ENCODE results near the gene ARHGAP15. TPM values are rescaled to one million over a fixed set of nuclear protein-coding genes. Genes with fewer than 3 reads are reported as not detected.

ARHGAP15 gene
- total RNA-seq, 2 experiments from 2014 or later, result 141 TPM

DNA sequence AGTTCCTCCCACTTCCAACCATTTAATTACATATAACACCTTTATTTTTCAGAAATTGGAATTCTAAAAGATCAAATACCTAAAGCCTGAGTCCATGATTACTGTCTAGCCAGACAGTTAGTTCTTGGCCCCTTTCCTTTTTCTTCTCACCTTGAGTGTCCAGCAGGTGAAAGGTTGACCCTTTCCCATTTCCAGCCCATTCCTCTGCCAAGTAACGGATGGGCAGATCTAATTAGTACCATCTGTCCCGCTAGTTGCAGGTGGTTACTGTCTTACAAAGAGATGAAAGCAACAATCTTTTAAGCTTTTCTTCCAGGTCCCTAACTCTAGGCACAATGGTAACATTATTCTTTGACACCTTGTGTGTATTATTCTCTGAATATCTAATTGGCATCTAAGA, 506.7 kb downstream of the ARHGAP15 start:
- Mint-ChIP-seq H3K9me3 (peaks cover 18% of the 10 kb centered on the region), H3K27me3 (no peaks in the 10 kb centered on the region), H3K4me3 (no peak overlapping the region), H3K4me1 (peaks cover 4% of the 10 kb centered on the region), H3K36me3 (peaks cover 48% of the 10 kb centered on the region), H3K27ac (no peak overlapping the region)
- POLR2A ChIA-PET, result no interaction called here
- ATAC-seq (ENCODE audit: low read depth), result no peak
- no peak for DNase-seq

DNA sequence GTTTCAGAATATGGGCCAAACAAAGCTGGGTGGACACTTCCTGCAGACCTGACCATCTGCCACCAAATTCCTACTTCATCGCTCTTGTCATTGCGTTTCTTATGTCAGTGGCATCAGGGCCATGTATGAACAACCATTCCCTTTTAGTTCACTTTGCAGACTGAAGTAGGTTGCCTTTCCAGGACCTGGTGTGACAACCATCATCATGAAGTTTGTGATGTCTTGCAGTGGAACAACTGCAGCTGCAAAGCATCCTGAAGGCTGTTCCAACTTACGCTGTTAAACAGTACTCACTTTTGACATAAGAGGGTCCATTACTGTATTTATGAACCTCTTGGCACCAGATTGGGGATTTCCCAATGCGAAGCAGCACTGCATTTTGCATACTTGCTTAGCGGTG, 511.6 kb downstream of the ARHGAP15 start:
- H3K4me1 Mint-ChIP-seq, result no peaks in the 10 kb centered on the region
- peaks cover 32% of the 10 kb centered on the region for H3K36me3 Mint-ChIP-seq
- H3K4me3 Mint-ChIP-seq, result no peak overlapping the region
- no peaks in the 10 kb centered on the region for H3K27me3 Mint-ChIP-seq
- POLR2A ChIA-PET, result no interaction called here
- ATAC-seq (ENCODE audit: low read depth) (no peak), DNase-seq (no peak)
- peaks cover 5% of the 10 kb centered on the region for H3K9me3 Mint-ChIP-seq
- H3K27ac Mint-ChIP-seq, result no peak overlapping the region

DNA sequence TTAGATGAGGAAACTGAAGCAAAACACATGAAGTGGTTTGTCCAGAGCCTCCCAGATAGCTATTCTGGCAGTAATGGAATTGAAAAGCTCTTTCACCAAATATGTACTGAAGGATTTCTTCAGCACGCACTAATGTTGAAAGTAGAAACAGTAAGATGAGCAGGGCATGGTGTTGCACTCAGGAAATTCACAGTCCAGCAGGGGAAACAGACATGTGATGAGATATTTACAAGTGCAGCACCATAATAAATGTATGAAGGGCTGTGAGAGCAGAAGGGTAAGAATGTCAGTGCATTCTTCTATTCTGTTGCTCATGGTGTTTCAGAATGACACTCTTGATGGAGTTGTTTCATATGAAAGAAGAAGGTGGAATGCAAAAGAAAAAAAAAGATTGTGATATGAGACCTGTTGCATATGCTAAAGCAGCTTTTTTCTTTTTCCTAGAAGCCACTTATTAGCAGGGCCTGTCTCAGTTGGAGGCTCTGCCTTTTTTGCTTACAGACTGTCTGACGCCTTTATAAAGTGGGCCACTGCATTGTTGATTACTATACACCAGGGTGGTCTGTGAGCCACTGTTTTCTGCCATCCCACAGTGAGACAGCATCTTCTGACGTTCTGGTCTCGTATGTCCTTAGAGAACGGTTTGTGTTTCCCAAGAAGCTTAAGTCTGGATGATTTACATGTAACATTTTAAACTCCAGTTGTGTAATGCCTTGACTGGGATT, 516.9 kb downstream of the ARHGAP15 start:
- Mint-ChIP-seq H3K27me3 (no peaks in the 10 kb centered on the region), H3K9me3 (peaks cover 3% of the 10 kb centered on the region), H3K4me3 (no peak overlapping the region), H3K27ac (no peak overlapping the region), H3K36me3 (peaks cover 40% of the 10 kb centered on the region), H3K4me1 (no peaks in the 10 kb centered on the region)
- POLR2A ChIA-PET, result no interaction called here
- no peak for DNase-seq
- ATAC-seq (ENCODE audit: low read depth), result no peak

DNA sequence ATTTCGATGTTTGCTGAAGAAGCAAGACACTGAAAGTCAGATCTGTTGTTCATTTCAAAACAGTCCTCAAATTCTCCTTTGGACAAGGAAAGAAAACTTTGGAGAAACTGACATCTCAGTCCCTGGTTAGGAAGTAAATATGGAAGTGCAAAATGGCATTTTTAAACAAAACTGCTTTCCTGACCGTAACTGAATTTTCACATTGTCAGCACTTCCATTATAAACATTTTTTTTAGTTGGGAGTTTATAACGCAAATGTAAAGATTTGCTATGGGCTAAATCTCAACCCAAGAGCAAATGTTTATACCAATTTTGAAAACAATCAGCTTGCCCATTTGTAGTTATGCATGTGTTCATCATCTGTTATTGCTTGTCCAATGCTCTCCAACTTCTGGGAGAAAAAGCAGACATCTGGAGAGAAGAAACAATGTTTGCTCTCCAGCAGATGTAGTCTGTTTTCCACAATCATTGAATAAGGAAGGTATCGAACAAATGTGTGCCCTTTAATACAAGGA, 520.1 kb downstream of the ARHGAP15 start:
- H3K27ac Mint-ChIP-seq, result no peak overlapping the region
- peaks cover 47% of the 10 kb centered on the region for H3K36me3 Mint-ChIP-seq
- H3K27me3 Mint-ChIP-seq, result no peaks in the 10 kb centered on the region
- H3K4me3 Mint-ChIP-seq, result no peak overlapping the region
- peaks cover 11% of the 10 kb centered on the region for H3K9me3 Mint-ChIP-seq
- no peaks in the 10 kb centered on the region for H3K4me1 Mint-ChIP-seq
- ATAC-seq (ENCODE audit: low read depth) (no peak), DNase-seq (no peak)
- POLR2A ChIA-PET, result no interaction called here

DNA sequence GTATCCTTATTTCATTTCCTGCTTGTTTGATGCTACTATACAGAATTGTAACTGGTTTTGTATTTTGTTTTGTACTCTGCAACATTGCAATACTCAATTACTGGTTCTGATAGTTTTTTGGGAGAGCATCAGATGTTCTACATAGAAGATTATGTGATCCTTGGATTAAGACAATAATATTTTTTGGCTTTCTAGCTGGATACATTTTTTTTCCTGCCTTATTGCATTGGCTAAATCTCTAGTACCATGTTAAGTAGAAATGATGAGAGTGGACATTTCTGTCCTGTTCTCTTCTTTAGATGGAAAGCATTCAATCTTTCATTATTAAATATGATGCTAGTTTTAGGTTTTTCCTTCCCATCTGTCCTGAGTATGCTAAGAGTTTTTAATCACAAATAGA, 523.5 kb downstream of the ARHGAP15 start:
- Mint-ChIP-seq H3K4me1 (peaks cover 5% of the 10 kb centered on the region), H3K4me3 (no peak overlapping the region), H3K27ac (no peak overlapping the region), H3K27me3 (no peaks in the 10 kb centered on the region), H3K9me3 (peaks cover 13% of the 10 kb centered on the region), H3K36me3 (peaks cover 52% of the 10 kb centered on the region)
- no peak for DNase-seq
- POLR2A ChIA-PET, result no interaction called here
- ATAC-seq (ENCODE audit: low read depth), result no peak

DNA sequence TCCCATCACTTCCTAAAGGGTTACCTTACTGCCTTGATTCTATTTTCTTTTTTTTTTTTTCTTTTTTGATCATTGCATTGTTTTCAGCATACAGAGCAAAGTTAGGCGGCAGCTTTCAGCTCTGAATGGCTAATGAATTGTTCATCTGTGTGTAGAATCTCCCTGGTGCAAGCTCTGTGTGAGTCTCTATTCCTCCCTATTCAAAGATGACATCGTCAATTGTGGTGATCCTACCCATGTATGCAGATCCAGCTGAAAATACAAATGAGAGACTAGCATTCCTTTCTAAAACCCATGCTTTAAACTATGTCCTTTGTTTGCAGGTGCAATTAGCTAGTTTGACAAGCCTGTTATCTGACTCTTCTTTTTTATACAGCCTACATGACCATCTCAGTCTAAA, 539.0 kb downstream of the ARHGAP15 start:
- Mint-ChIP-seq H3K4me1 (no peaks in the 10 kb centered on the region), H3K27me3 (no peaks in the 10 kb centered on the region), H3K36me3 (peaks cover 31% of the 10 kb centered on the region), H3K9me3 (peaks cover 6% of the 10 kb centered on the region), H3K4me3 (no peak overlapping the region), H3K27ac (no peak overlapping the region)
- POLR2A ChIA-PET, result no interaction called here
- no peak for DNase-seq
- no peak for ATAC-seq (ENCODE audit: low read depth)

DNA sequence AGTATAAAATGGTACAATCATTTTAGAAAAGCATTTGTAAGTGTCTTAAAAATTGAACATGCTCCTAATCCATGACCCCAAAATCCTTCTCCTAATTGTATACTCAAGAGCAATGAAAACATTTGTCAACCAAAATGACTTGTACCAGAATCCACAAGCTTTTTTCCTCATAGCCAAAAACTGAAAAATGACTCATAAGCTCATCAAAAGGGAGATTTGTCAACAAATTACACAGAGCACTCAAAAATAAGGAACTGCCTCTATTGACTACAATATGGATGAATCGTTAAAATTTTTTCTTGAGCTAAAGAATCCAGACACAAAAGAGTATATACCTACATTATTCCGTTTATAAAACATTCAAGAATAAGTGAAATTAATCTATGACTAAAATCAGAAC, 544.8 kb downstream of the ARHGAP15 start:
- ATAC-seq (ENCODE audit: low read depth), result no peak
- Mint-ChIP-seq H3K4me1 (no peaks in the 10 kb centered on the region), H3K9me3 (peaks cover 6% of the 10 kb centered on the region), H3K36me3 (peaks cover 53% of the 10 kb centered on the region), H3K27ac (no peak overlapping the region), H3K4me3 (no peak overlapping the region), H3K27me3 (no peaks in the 10 kb centered on the region)
- DNase-seq, result no peak
- POLR2A ChIA-PET, result no interaction called here

DNA sequence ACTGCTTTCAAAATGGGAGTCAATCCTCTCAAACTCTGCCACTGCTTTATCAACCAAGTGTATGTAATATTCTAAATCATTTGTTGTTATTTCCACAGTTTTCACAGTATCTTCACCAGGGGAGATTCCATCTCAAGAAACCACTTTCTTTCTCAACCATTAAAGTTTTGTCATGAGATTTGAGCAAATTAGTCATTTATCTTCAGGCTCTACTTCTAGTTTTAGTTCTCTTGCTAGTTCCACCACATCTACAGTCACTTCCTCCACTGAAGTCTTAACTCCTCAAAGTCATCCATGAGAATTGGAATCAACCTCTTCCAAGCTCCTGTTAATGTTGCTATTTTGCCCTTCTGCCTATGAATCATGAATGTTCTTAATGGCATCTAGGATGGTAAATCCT, 545.8 kb downstream of the ARHGAP15 start:
- Mint-ChIP-seq H3K27me3 (no peaks in the 10 kb centered on the region), H3K4me3 (no peak overlapping the region), H3K4me1 (no peaks in the 10 kb centered on the region), H3K27ac (no peak overlapping the region), H3K9me3 (peaks cover 6% of the 10 kb centered on the region), H3K36me3 (peaks cover 51% of the 10 kb centered on the region)
- POLR2A ChIA-PET, result no interaction called here
- no peak for ATAC-seq (ENCODE audit: low read depth)
- no peak for DNase-seq

DNA sequence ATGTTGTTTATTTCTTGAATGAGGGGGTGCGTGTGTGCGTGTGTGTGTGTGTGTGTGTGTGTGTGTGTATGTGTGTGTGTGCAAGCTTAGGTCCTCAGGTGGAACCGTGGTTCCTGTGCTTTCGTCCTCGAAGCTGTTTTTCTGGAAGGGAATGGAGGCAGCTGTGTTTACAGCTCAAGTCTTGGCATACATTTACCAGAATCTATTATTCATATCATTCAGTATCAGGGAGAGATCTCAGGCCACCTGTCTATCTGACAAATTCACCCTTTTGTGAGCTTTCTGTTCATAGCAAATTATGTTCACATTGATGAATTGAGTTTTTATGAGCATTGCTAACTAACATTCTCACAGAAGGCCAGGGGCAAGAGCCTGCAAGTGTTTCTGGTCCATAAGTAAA, 550.4 kb downstream of the ARHGAP15 start:
- POLR2A ChIA-PET, result no interaction called here
- no peak for DNase-seq

DNA sequence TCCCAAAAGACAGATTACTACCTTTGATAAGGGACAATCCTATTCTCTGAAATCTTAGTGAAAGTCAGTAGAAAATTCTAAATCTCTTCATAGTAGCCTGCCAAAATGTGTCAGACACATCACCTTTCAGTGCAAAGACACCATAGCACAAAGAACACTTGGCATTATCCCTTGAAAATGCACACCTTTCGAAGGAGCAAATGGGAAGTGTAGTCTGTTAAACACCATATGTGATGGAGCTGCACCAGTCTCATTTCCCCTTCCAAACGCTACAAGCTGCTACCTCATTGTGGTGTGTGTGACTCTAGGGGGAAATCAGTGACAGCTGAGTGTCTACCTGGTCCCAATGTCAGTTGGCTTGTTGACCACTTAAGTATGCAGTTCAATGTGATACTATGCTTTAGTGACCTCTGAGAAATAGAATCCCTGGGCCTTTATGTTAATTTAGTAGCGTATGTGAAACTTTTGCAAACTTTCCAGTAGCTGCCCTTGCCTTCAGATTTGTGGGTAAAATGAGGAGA, 551.7 kb downstream of the ARHGAP15 start:
- no peak for DNase-seq
- Mint-ChIP-seq H3K9me3 (peaks cover 2% of the 10 kb centered on the region), H3K27me3 (no peaks in the 10 kb centered on the region), H3K4me1 (no peaks in the 10 kb centered on the region), H3K36me3 (peaks cover 17% of the 10 kb centered on the region), H3K4me3 (no peak overlapping the region), H3K27ac (no peak overlapping the region)
- no peak for ATAC-seq (ENCODE audit: low read depth)
- POLR2A ChIA-PET, result no interaction called here

More for the DNA sequence above, 550.4 kb downstream of the ARHGAP15 start:
- no peak for ATAC-seq (ENCODE audit: low read depth)
- Mint-ChIP-seq H3K4me1 (no peaks in the 10 kb centered on the region), H3K36me3 (peaks cover 25% of the 10 kb centered on the region), H3K27me3 (no peaks in the 10 kb centered on the region), H3K9me3 (peaks cover 2% of the 10 kb centered on the region), H3K27ac (no peak overlapping the region), H3K4me3 (no peak overlapping the region)

DNA sequence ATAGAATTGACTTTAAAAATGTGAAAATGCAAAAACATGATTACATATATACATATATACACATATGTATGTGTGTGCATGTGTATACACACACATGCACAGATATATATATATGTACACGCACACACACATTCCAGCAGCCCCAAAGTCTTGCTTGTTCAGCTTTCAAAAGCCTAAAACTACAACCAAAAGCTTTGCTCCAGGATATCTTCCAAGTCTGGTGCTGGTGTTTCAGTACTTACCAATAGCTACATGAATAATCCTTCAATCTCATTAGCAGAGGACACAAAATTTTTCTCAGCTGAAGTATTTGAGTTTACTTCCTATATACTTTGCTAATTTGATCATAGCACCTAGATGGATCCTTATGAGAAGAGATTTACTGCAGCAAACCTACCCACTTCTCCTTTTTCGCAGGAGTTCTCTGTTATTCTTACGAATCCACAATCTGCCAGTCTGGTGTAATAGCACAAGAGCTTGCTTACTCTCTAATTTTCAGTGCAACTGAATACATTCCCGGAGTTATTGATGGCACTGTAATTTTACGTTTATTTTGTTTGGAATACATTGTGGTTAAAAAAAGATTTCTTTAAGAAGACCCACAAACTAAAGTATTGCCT, 553.3 kb downstream of the ARHGAP15 start:
- ATAC-seq (ENCODE audit: low read depth), result no peak
- H3K9me3 Mint-ChIP-seq, result no peaks in the 10 kb centered on the region
- no peak overlapping the region for H3K4me3 Mint-ChIP-seq
- POLR2A ChIA-PET, result no interaction called here
- peaks cover 6% of the 10 kb centered on the region for H3K36me3 Mint-ChIP-seq
- DNase-seq, result no peak
- H3K27me3 Mint-ChIP-seq, result no peaks in the 10 kb centered on the region
- H3K27ac Mint-ChIP-seq, result no peak overlapping the region
- H3K4me1 Mint-ChIP-seq, result peaks cover 3% of the 10 kb centered on the region

DNA sequence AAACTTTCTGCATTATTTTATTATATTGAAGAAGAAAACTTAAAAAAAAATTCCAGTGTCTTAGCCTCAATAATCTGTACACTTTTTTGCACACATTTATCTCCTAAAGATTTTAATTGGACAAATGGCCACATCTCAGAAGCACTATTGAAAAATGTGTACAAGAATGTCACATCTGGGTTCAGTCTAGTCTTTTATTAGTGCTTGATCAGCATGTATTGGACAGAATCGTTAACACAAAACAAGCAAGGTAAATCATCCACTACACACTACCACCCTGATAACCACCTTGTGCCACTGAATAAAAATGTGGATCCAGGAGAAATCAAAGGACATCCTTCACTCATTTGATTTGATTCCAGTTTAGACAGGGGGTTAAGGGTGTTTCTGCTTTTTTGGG, 554.8 kb downstream of the ARHGAP15 start:
- ATAC-seq (ENCODE audit: low read depth) (no peak), DNase-seq (no peak)
- Mint-ChIP-seq H3K36me3 (peaks cover 5% of the 10 kb centered on the region), H3K9me3 (no peaks in the 10 kb centered on the region), H3K4me3 (no peak overlapping the region), H3K4me1 (peaks cover 5% of the 10 kb centered on the region), H3K27me3 (no peaks in the 10 kb centered on the region), H3K27ac (no peak overlapping the region)
- POLR2A ChIA-PET, result no interaction called here

DNA sequence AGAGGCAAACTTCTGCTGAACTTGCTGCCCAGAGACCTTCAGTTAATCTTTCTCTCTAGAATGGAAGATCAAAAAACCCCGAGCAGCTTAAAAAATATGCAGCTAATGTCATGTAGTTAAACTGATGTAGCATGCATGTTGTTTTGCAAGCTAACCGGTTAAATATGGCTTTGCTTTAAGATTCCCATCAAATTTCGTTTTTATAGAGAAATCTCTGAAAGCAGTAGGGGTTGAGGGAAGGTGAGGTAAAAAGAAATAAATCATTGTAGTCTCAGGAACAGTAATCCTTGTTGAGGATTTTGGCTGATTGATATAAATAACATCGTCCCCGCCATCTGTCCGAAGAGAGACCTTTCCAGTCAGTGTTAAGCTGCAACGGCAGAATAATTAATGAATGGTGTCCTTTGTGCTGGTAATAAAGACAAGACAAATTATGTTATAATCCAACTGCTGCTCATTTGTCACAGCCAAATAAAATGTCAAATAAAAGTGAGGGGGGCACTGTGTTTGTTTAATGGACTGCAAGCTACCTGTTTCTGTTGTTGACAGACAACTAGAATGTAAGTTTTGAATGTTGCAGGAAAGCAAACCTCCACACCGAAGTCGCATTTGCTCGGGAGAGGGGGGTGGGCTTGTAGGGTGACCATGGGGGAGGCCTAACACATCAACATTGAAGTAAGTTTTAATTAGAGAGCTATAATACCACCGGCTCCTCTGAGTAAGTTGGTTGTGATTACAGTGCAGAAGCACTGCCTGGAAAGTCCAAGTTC, 555.5 kb downstream of the ARHGAP15 start:
- POLR2A ChIA-PET, result no interaction called here
- Mint-ChIP-seq H3K9me3 (no peaks in the 10 kb centered on the region), H3K36me3 (peaks cover 1% of the 10 kb centered on the region), H3K4me3 (no peak overlapping the region), H3K27me3 (no peaks in the 10 kb centered on the region), H3K4me1 (peaks cover 5% of the 10 kb centered on the region), H3K27ac (no peak overlapping the region)
- ATAC-seq (ENCODE audit: low read depth) (no peak), DNase-seq (no peak)
